Fibroblast of lung (primary cell): ENCODE measurements around the gene KIAA0930. TPM values are rescaled to one million over a fixed set of nuclear protein-coding genes. Genes with fewer than 3 reads are reported as not detected.

ENCODE experiments used
- DNase-seq, 2 donors: peaks; one replicate each; pipeline versions ENCODE4 v3.0.0 to v3.0.0-alpha.2; 2010; ENCODE audit warnings: low read depth in 2 of 2
- H2AFZ ChIP-seq: 2 replicates; pipeline ENCODE4 v1.5.1; 2012; ENCODE audit warnings: low read length, control low read depth, inconsistent platforms
- H3K27ac ChIP-seq: 2 replicates; pipeline ENCODE4 v1.5.1; 2011; ENCODE audit warnings: low read length, control low read depth; ENCODE audit not compliant: insufficient read depth
- H3K27me3 ChIP-seq: 2 replicates; pipeline ENCODE4 v1.5.1; 2011; ENCODE audit warnings: mild to moderate bottlenecking, low read length; ENCODE audit not compliant: control insufficient read depth, insufficient read depth
- H3K36me3 ChIP-seq: 2 replicates; pipeline ENCODE4 v1.5.1; 2011; ENCODE audit warnings: low read length; ENCODE audit not compliant: control insufficient read depth, insufficient read depth
- H3K4me1 ChIP-seq: 2 replicates; pipeline ENCODE4 v1.5.1; 2011; ENCODE audit warnings: low read length; ENCODE audit not compliant: control insufficient read depth, insufficient read depth; ENCODE audit errors: extremely low read depth
- H3K4me2 ChIP-seq: 2 replicates; pipeline ENCODE4 v1.5.1; 2011; ENCODE audit warnings: low read length, control low read depth; ENCODE audit not compliant: insufficient read depth; ENCODE audit errors: extremely low read depth
- H3K4me3 ChIP-seq, 4 experiments: fragments of 200-600 bp in 1 of 4; sonication (generic) in 1 of 4; replicated peaks in 1 of 4; 2 replicates each; pipeline ENCODE4 v1.5.1; 2011 to 2016; ENCODE audit warnings: low read length in 4 of 4, low read depth in 3 of 4, mild to moderate bottlenecking in 3 of 4, control low read depth in 2 of 4, inconsistent platforms in 1 of 4, mixed read lengths in 1 of 4; ENCODE audit not compliant: insufficient read depth in 1 of 4; ENCODE audit errors: control extremely low read depth in 1 of 4
- H3K79me2 ChIP-seq: 2 replicates; pipeline ENCODE4 v1.5.1; 2012; ENCODE audit warnings: mild to moderate bottlenecking, low read length, inconsistent platforms; ENCODE audit not compliant: control insufficient read depth, insufficient read depth
- H3K9ac ChIP-seq: 2 replicates; pipeline ENCODE4 v1.5.1; 2011; ENCODE audit warnings: mild to moderate bottlenecking, low read length, control low read depth; ENCODE audit not compliant: insufficient read depth
- H3K9me3 ChIP-seq: 2 replicates; pipeline ENCODE4 v1.5.1; 2012; ENCODE audit warnings: low read depth, low read length; ENCODE audit not compliant: control insufficient read depth, insufficient read depth
- H4K20me1 ChIP-seq: 2 replicates; pipeline ENCODE4 v1.5.1; 2011; ENCODE audit warnings: low read length; ENCODE audit not compliant: control insufficient read depth, insufficient read depth; ENCODE audit errors: extremely low read depth
- EZH2 ChIP-seq: IDR thresholded peaks from 2 replicates; pipeline ENCODE4 v1.5.1; 2012; ENCODE audit warnings: low read length, control low read depth, mild to moderate bottlenecking; ENCODE audit errors: missing control alignments
- polyA plus RNA-seq, 2 donors: library from polyadenylated mRNA; depleted of rRNA in 1 of 2; stranded (reverse) in 1 of 2; unstranded in 1 of 2; fragments of >200 nt; gene quantifications; 2 replicates each; pipeline ENCODE4 v1.2.1, GENCODE V29; 2011 to 2012; ENCODE audit warnings: missing spikeins in 1 of 2
- total RNA-seq: library from RNA; depleted of rRNA; stranded (reverse); fragments of >200 nt; gene quantifications from 2 replicates; pipeline ENCODE4 v1.2.1, GENCODE V29; 2014
- TF ChIP-seq, protein P1 (sequence below), 2 donors: IDR thresholded peaks in 1 of 2; conservative IDR thresholded peaks in 1 of 2; 1 replicate in 1 of 2; 2 replicates in 1 of 2; pipeline ENCODE4 v1.5.1; 2011 to 2012; ENCODE audit warnings: low read length in 2 of 2, control low read depth in 1 of 2, inconsistent platforms in 1 of 2, low read depth in 1 of 2, mild to moderate bottlenecking in 1 of 2

KIAA0930 gene
- total and polyA plus RNA-seq, 2 donors (not counting 1 experiment from before 2014, with no cell fraction given) = 28.2 to 30.9 TPM

GRCh38 chr22:45190202-45190872, 50.4 kb downstream of the KIAA0930 start:
- Histone ChIP-seq H3K4me1 (no peaks in the 10 kb centered on the region), H3K4me3 (no peak overlapping the region), H3K79me2 (no peaks in the 10 kb centered on the region), H3K27ac (no peak overlapping the region), H3K9me3 (no peaks in the 10 kb centered on the region), H3K9ac (no peak overlapping the region), H3K4me2 (no peak overlapping the region), H2AFZ (no peak overlapping the region), H3K36me3 (no peaks in the 10 kb centered on the region), H3K27me3 (no peaks in the 10 kb centered on the region), H4K20me1 (no peaks in the 10 kb centered on the region)
- peak in 1 of 2 donors; percentile 37 for DNase-seq
- TF ChIP-seq EZH2 = no peak
- TF ChIP-seq, protein P1, sequence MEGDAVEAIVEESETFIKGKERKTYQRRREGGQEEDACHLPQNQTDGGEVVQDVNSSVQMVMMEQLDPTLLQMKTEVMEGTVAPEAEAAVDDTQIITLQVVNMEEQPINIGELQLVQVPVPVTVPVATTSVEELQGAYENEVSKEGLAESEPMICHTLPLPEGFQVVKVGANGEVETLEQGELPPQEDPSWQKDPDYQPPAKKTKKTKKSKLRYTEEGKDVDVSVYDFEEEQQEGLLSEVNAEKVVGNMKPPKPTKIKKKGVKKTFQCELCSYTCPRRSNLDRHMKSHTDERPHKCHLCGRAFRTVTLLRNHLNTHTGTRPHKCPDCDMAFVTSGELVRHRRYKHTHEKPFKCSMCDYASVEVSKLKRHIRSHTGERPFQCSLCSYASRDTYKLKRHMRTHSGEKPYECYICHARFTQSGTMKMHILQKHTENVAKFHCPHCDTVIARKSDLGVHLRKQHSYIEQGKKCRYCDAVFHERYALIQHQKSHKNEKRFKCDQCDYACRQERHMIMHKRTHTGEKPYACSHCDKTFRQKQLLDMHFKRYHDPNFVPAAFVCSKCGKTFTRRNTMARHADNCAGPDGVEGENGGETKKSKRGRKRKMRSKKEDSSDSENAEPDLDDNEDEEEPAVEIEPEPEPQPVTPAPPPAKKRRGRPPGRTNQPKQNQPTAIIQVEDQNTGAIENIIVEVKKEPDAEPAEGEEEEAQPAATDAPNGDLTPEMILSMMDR (conservative IDR thresholded peaks at IDR 0.05 in 1 of 2, IDR thresholded peaks at IDR 0.05 in 1 of 2; ENCODE audit: low read depth in 1 of 2, low read length in 2 of 2) = no peak

GRCh38 chr22:45188779-45189178, 51.9 kb downstream of the KIAA0930 start:
- no peak overlapping the region for H3K4me2 ChIP-seq
- H3K27me3 ChIP-seq = no peaks in the 10 kb centered on the region
- no peak overlapping the region for H3K9ac ChIP-seq
- no peaks in the 10 kb centered on the region for H3K4me1 ChIP-seq
- peaks cover 4% of the 10 kb centered on the region for H3K36me3 ChIP-seq
- H3K27ac ChIP-seq = no peak overlapping the region
- H4K20me1 ChIP-seq = no peaks in the 10 kb centered on the region
- H3K79me2 ChIP-seq = no peaks in the 10 kb centered on the region
- TF ChIP-seq EZH2 = no peak
- TF ChIP-seq, protein P1 (conservative IDR thresholded peaks at IDR 0.05 in 1 of 2, IDR thresholded peaks at IDR 0.05 in 1 of 2; ENCODE audit: low read depth in 1 of 2, low read length in 2 of 2) = no peak
- H2AFZ ChIP-seq = no peak overlapping the region
- no peak for DNase-seq
- H3K4me3 ChIP-seq = no peak overlapping the region
- H3K9me3 ChIP-seq = no peaks in the 10 kb centered on the region

DNA sequence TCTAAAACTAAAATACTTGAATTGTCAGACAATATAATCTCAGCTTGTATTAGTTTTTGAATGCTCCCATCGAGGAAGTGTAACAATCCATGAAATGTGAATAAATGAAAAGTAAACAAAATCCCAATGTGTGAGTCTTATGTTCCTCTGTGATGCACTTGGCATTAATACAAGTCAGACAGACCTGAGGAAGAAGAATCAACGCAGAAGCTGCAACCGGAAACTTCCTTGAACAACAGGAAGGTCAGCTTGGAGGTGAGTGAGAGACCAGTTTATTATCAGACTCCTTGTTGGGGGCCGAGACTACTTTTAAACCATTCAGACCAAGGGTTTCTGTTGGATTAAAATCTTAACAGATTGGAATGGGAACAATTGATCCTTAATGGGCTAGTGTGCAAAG, 52.8 kb downstream of the KIAA0930 start:
- H3K4me3 ChIP-seq = no peak overlapping the region
- no peaks in the 10 kb centered on the region for H3K79me2 ChIP-seq
- H3K27ac ChIP-seq = no peak overlapping the region
- TF ChIP-seq, protein P1 (conservative IDR thresholded peaks at IDR 0.05 in 1 of 2, IDR thresholded peaks at IDR 0.05 in 1 of 2; ENCODE audit: low read depth in 1 of 2, low read length in 2 of 2) = no peak
- no peak for TF ChIP-seq EZH2
- no peaks in the 10 kb centered on the region for H3K9me3 ChIP-seq
- no peaks in the 10 kb centered on the region for H3K4me1 ChIP-seq
- no peaks in the 10 kb centered on the region for H4K20me1 ChIP-seq
- H3K4me2 ChIP-seq = no peak overlapping the region
- H2AFZ ChIP-seq = no peak overlapping the region
- H3K36me3 ChIP-seq = peaks cover 5% of the 10 kb centered on the region
- no peak overlapping the region for H3K9ac ChIP-seq
- H3K27me3 ChIP-seq = no peaks in the 10 kb centered on the region
- DNase-seq = no peak
